HG03442 (cell line): Measurements from ENCODE around the gene RAB31.

Experiments used
- ATAC-seq: cut with Tn5 transposase; IDR thresholded peaks from one replicate; pipeline ENCODE4 v1.9.1; 2021; ENCODE audit warnings: mild to moderate bottlenecking, moderate library complexity; ENCODE audit not compliant: unreplicated experiment

The RAB31 gene

DNA sequence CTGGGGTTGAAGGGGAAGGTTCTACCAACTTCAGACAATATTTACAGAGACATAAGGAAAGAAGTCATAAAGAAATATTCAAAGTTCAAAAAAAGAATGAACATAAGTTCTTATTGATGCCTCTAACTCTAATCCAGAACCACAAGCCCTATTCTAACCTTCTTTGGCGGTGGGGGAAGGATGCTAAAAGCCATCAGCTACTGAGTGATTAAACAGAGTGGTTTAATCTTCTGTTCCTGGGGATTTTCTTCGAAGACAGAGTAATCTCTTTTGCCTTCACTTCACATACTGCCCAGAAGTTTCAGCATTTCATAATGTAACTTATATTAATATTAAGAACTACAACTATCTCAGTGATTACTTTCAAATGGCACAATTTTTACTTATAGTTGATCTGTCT lies 126.5 kb downstream of the RAB31 start:
- ATAC-seq, result no peak

DNA sequence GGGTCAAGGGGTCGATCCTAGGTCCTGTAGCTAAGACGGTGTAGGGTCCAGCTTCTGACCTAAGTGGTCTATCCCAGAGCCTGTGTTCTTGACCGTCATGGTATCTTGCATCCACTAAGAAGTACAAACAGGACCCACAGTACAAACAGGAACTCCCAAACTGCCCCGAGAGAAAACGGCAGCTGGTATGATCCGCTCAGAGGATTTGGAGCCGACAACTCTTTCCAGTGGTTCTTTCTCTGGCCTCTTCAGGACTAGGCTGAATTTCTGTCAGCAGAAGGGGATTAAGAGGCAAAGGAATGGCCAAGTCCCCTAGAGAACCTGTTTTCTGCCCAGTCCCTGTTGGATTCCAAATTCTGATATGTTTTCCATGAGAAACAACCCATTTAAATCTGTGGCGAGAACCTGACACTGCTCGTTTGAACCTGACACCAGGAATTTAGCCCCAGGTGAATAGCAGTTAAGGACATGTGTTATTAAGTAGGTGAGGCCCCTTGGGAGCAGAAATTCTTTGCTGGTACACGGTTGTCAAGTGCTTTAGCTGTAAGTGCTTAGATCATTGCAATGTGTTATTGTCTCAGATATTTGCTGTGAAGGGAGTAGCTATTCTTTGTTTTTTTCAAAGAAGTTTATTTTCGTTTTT lies 127.1 kb downstream of the RAB31 start:
- ATAC-seq, result no peak

- no peak for ATAC-seq
Observed at GRCh38 chr18:9835825-9836224, 127.7 kb downstream of the RAB31 start.

GRCh38 chr18:9838144-9838877 lies 130.2 kb downstream of the RAB31 start:
- no peak for ATAC-seq

DNA sequence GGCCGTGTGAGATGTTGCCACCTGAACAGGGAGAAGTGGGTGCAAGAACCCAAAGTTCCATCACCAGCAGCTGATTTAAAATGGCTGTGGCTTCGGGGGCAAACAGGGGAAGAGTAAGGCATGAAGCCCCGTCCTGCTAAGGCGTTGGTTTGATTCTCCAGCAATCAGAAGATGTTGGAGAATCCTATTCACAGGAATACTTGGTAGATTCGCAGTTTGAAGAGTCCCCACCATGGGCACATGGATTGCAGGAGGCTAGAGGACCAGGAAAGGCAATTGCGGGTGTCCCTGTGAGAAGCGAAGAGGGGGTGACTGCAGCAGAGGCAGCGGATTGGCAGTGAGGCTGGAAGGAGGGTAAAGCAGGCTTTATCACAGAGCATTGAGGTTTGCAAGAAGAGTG lies 131.1 kb downstream of the RAB31 start:
- ATAC-seq, result no peak

GRCh38 chr18:9839853-9840252 lies 131.8 kb downstream of the RAB31 start:
- no peak for ATAC-seq

DNA sequence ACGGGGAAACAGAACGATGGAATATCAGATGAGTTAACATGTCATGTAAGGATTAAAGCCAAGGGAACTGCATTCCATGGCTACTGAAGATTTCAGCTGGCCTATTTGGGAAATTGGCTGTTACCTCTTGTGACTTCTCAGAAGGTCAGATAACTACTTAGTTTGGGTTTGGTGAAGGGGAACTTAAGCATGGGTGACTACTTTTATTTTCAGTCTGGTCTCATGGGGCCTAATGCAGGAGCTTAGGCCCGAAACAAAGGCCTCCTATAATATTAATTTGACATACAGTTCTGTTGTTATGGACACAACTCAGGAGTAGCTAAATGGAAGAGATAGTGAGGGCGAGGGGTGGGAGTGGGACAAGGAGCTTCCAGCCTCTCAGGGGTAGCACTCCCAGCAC lies 133.7 kb downstream of the RAB31 start:
- no peak for ATAC-seq

DNA sequence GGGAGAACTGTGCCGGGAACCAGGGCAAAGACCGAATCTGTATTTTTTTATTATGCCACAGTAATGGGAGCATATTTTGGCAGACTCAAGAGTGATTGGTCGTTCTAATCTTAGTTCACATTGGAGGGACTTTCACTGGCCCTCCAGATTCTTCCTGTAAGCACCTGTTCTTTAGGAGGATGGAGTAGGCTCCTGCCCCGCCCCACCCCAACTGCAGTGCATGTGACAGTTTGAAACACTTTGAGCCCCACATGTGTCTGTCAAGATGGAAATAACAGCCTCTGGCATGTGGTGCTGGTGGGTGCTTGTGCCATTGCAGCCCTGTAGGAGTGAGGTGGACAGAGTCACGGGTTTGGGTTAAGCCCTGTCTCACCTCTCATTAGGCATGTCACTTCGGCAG lies 134.3 kb downstream of the RAB31 start:
- ATAC-seq, result no peak

- no peak for ATAC-seq
Observed at GRCh38 chr18:9845256-9845655, 137.2 kb downstream of the RAB31 start.

DNA sequence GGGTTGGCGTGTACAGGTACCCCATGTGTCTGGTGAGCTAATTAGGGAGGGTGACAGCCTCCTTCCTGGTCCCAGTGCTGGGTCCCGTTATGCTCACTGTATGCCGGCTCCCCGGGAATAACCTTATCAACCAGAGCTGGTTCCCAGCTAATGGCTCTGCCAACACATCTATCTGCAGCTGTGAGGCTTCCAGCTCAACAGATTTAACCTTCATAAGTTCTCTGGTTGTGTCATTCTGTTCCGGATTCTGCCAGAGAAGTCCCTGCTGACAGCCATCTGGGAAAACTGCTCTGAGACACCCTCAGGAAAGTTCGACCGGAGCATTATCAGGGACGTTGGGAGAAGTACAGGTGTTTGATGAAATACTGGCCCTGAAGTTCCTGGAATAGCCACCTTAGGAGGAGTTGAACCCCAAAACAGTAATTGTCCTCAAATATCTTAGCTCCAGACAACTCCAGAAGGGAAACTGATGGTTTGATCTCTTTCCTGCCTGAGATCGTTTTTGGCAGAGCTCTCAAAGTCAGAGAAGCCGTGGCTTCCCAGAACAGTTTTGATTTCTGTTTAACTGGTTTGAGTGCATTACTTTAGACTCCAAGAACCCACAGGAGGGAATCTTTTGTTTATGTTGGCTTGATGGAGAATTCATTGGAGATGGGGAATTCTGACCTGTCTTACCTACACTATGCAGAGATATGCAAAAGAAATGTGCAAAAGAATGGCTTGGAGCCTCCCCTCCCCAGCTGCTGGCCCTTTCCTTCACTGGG lies 138.2 kb downstream of the RAB31 start:
- no peak for ATAC-seq

GRCh38 chr18:9848170-9848879 lies 140.2 kb downstream of the RAB31 start:
- ATAC-seq, result no peak

DNA sequence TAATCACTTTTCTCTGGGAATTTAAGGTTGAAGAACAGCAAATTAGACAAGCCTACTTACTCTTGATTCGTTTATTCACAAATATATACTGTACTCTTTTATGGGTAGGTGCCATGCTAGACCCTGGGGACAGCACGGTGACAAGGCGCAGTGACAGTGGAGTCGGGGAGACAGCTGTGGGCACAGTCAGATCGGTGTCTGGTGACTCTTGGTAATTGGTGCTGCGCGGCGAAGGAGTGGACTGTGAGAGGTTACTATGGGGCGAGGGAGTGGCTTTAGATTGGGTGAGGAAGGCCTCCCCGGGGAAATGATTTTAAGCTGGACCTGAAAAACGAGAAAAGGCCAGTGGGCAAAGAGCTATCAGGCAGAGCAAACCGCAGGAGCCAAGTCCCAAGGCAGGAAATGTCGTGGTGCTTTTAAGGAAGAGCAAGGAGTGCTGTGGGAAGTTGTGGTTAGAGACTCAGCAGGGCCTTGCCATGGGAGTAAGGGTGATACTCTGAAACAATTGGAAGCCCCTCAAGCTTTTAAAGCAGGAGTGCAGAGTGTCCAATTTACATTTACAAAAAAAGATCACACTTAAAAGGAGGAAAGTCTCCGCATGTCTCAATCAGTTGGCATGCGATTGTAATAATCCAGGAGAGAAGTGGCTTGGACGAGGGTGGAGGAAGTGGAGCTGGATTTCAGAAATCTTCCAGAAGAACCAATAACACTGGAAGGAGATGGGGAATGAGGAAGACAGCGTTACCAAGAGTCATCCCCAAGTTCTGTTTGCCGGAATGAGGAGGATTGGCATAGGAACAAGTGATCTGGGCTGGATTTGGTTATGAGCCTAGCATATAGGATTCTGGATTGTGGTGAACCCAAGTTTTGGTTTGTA lies 141.5 kb downstream of the RAB31 start:
- no peak for ATAC-seq

DNA sequence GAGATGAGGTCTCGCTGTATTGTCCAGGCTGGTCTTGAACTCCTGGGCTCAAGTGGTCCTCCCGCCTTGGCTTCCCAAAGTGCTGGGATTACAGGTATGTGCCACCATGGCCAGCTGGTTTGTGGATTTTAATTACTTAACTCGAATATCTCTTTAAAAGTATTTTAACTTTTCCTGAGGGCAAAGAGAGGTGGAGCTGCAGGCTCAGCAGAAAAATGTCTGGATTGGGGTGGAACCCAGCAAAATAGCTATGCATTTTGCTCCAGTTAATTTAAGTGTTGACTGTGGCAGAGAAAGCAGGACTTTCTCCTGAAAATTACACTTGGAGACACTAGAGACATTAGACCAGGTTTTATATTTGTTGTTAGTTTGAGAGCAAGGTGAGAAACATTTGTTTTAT lies 142.2 kb downstream of the RAB31 start:
- ATAC-seq, result no peak

- no peak for ATAC-seq
Observed at GRCh38 chr18:9851511-9851910, 143.4 kb downstream of the RAB31 start.

DNA sequence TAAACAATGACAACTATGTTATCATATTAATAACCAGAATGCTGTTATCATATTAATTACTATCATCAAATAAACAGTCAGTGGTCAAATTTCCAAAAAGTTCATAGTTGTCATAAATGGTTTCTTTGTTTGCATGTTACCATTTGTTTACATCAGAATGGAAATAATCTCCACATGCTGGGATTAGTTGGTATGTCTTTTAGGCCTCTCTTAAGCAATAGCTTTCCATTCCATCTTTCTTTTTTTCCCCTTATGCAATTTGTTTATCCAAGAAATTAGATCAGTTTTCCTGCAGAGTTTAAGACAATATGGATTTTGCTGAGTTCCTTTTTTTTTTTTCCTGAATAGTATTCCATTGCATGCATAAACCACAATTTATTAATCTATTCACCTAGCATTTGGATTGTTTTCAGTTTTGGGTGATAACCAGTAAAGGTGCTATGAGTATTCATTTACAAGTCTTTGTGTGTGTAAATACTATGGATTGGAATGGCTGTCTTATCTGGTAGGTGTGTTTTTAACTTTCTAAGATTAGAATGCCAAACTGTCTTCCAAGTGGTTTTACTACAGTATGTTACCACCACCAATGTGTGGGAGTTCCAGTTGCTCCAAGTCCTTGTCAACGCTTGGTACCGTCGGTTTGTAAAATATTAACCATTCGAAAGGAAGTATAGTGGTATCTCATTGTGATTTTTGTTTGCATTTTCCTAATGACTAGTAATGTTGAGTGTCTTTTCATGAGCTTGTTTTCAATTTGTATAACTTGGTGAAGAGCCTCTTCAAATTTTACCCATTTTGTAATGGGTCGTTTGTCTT lies 144.4 kb downstream of the RAB31 start:
- ATAC-seq, result no peak

DNA sequence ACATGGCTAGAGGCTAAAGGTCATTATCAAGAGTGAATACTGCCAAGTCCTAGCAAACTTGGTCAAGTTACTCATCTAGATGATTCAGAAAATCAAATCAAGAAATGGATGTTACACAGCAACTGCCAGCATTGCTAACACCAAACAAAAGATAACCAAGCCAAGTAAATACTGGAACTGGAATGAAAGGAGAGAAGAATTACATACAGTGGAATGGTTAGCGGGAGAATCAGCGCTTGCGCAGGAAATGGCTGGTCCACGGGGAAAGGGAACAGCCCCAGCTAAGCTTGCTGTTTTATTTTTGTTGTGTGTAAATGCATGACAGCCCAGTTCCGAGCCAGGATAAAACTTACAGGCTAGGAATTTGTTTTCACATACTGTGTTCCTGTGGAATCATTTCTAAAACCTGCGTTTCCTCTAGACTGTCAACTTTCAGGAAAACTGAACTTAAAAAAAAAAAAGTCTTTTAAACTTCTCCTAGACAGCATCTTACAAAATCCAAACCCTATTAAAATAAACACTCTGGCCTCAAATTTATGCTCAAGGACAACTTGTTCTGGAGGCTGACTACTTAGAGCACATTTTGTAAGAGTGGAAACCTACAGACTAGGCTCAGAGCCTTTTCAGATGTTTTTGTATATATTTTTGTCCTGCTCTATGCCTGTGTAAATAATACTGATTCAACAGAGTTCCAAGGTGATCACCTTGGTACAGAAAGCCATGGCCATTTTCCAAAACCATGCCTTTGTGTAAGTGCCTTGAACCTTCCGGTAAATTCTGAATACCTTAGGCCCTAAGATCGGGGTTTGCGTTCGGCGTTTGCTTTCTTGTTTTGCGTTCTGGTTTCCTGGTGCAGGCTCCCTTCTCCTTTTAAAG lies 146.9 kb downstream of the RAB31 start:
- ATAC-seq, result no peak

GRCh38 chr18:9855681-9856080 lies 147.6 kb downstream of the RAB31 start:
- ATAC-seq, result no peak

DNA sequence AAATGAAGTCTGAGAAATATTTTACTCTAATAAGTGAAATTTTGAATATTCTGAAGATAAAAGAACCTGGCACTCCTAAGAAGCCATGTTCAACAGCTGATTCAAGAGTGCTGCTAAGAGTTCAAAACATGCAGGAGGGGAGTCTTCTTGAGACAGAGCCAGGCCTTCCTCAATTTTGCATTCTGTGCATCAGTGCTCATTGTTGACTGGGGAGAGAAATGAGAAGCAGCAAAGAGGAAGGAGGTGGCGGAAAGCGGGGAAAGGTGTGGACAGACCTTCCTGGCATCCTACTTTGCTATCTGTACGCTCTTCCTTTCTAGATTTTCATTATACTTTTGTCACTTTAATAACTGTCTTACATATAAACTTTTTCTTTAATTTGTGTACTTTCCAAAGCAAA lies 148.0 kb downstream of the RAB31 start:
- ATAC-seq, result no peak
